ENCODE measurements around the gene SPP1.

Gene SPP1

GRCh38 chr4:88010966-88011365 is 35.5 kb downstream of the SPP1 start:
- H3K79me1 ChIP-seq (replicated peaks; ENCODE audit: low read length, poor library complexity, severe bottlenecking): peaks cover 2% of the 10 kb centered on the region
- H2BK120ac ChIP-seq (ENCODE audit: low read depth, low read length): no peak overlapping the region
- H3K4me2 ChIP-seq (ENCODE audit: low read length, poor library complexity, severe bottlenecking): no peak overlapping the region
- no peak overlapping the region for H4K91ac ChIP-seq (ENCODE audit: low read length)
- no peaks in the 10 kb centered on the region for H3K9me3 ChIP-seq (ENCODE audit: control insufficient read depth, low read length)
- no peak overlapping the region for H2BK15ac ChIP-seq (ENCODE audit: low read depth, poor library complexity, severe bottlenecking)
- no peak overlapping the region for H2BK5ac ChIP-seq (ENCODE audit: low read depth, low read length, poor library complexity, severe bottlenecking)
- no peak overlapping the region for H3K4ac ChIP-seq (ENCODE audit: low read depth in 1 of 2, low read length in 2 of 2)
- peaks cover 4% of the 10 kb centered on the region for H3K4me1 ChIP-seq (ENCODE audit: control insufficient read depth, insufficient read depth, low read depth, low read length)
- H3K27ac ChIP-seq (ENCODE audit: low read length, poor library complexity, severe bottlenecking): peak overlapping the region; percentile 2
- H3K4me3 ChIP-seq (ENCODE audit: insufficient read depth in 1 of 2, low read depth in 1 of 2, low read length in 2 of 2): peak overlapping the region in 1 of 2 experiments; percentile 89
- no peak overlapping the region for H4K8ac ChIP-seq (ENCODE audit: low read length)
- H3K36me3 ChIP-seq (ENCODE audit: control insufficient read depth in 1 of 2, insufficient read depth in 2 of 2, low read depth in 1 of 2, low read length in 2 of 2): no peaks in the 10 kb centered on the region
- WGBS: no CpG with 5 or more reads among the region's 2 CpGs
- no peak overlapping the region for H3K23ac ChIP-seq (ENCODE audit: low read length in 2 of 2)
- no peak overlapping the region for H2AK5ac ChIP-seq (ENCODE audit: low read length, severe bottlenecking)
- H3K14ac ChIP-seq (ENCODE audit: low read length in 2 of 2): no peak overlapping the region
- no peak overlapping the region for H2AFZ ChIP-seq (ENCODE audit: low read depth, low read length)
- DNase-seq: no peak
- no peaks in the 10 kb centered on the region for H3K27me3 ChIP-seq (ENCODE audit: control insufficient read depth in 1 of 2, insufficient read depth in 1 of 2, low read length in 2 of 2)
- H3K9ac ChIP-seq (ENCODE audit: low read length): peak overlapping the region; percentile 90
- no peak overlapping the region for H2BK12ac ChIP-seq (ENCODE audit: low read length in 2 of 2)
- no peak overlapping the region for H3K18ac ChIP-seq (ENCODE audit: low read depth in 1 of 2, low read length in 2 of 2)

- no peaks in the 10 kb centered on the region for H3K27me3 ChIP-seq (ENCODE audit: control insufficient read depth in 1 of 2, insufficient read depth in 1 of 2, low read length in 2 of 2)
- no peak overlapping the region for H4K8ac ChIP-seq (ENCODE audit: low read length)
- H3K4me3 ChIP-seq (ENCODE audit: insufficient read depth in 1 of 2, low read depth in 1 of 2, low read length in 2 of 2): no peak overlapping the region
- no peak overlapping the region for H2BK5ac ChIP-seq (ENCODE audit: low read depth, low read length, poor library complexity, severe bottlenecking)
- H3K79me1 ChIP-seq (replicated peaks; ENCODE audit: low read length, poor library complexity, severe bottlenecking): peaks cover 2% of the 10 kb centered on the region
- H2BK15ac ChIP-seq (ENCODE audit: low read depth, poor library complexity, severe bottlenecking): no peak overlapping the region
- no peak overlapping the region for H2BK12ac ChIP-seq (ENCODE audit: low read length in 2 of 2)
- H3K27ac ChIP-seq (ENCODE audit: low read length, poor library complexity, severe bottlenecking): no peak overlapping the region
- no peak overlapping the region for H3K23ac ChIP-seq (ENCODE audit: low read length in 2 of 2)
- no peak overlapping the region for H4K91ac ChIP-seq (ENCODE audit: low read length)
- no peak overlapping the region for H3K4ac ChIP-seq (ENCODE audit: low read depth in 1 of 2, low read length in 2 of 2)
- no peak overlapping the region for H3K4me2 ChIP-seq (ENCODE audit: low read length, poor library complexity, severe bottlenecking)
- no peak overlapping the region for H3K14ac ChIP-seq (ENCODE audit: low read length in 2 of 2)
- peaks cover 13% of the 10 kb centered on the region for H3K4me1 ChIP-seq (ENCODE audit: control insufficient read depth, insufficient read depth, low read depth, low read length)
- H3K18ac ChIP-seq (ENCODE audit: low read depth in 1 of 2, low read length in 2 of 2): no peak overlapping the region
- WGBS: 100% methylated on average over 1 of the region's 3 CpGs
- no peaks in the 10 kb centered on the region for H3K9me3 ChIP-seq (ENCODE audit: control insufficient read depth, low read length)
- no peak overlapping the region for H3K9ac ChIP-seq (ENCODE audit: low read length)
- no peak for DNase-seq
- no peak overlapping the region for H2BK120ac ChIP-seq (ENCODE audit: low read depth, low read length)
- H2AK5ac ChIP-seq (ENCODE audit: low read length, severe bottlenecking): no peak overlapping the region
- no peaks in the 10 kb centered on the region for H3K36me3 ChIP-seq (ENCODE audit: control insufficient read depth in 1 of 2, insufficient read depth in 2 of 2, low read depth in 1 of 2, low read length in 2 of 2)
- H2AFZ ChIP-seq (ENCODE audit: low read depth, low read length): no peak overlapping the region
Observed at GRCh38 chr4:88012647-88013046, 37.1 kb downstream of the SPP1 start.

- Histone ChIP-seq H3K27me3 (ENCODE audit: control insufficient read depth in 1 of 2, insufficient read depth in 1 of 2, low read length in 2 of 2) (no peaks in the 10 kb centered on the region), H4K91ac (ENCODE audit: low read length) (no peak overlapping the region), H3K23ac (ENCODE audit: low read length in 2 of 2) (no peak overlapping the region), H2AFZ (ENCODE audit: low read depth, low read length) (no peak overlapping the region), H3K18ac (ENCODE audit: low read depth in 1 of 2, low read length in 2 of 2) (no peak overlapping the region), H2BK120ac (ENCODE audit: low read depth, low read length) (no peak overlapping the region), H3K4me1 (ENCODE audit: control insufficient read depth, insufficient read depth, low read depth, low read length) (peaks cover 15% of the 10 kb centered on the region), H3K36me3 (ENCODE audit: control insufficient read depth in 1 of 2, insufficient read depth in 2 of 2, low read depth in 1 of 2, low read length in 2 of 2) (no peaks in the 10 kb centered on the region), H3K79me1 (replicated peaks; ENCODE audit: low read length, poor library complexity, severe bottlenecking) (peaks cover 2% of the 10 kb centered on the region), H3K9me3 (ENCODE audit: control insufficient read depth, low read length) (no peaks in the 10 kb centered on the region), H3K4ac (ENCODE audit: low read depth in 1 of 2, low read length in 2 of 2) (no peak overlapping the region), H2BK15ac (ENCODE audit: low read depth, poor library complexity, severe bottlenecking) (no peak overlapping the region), H2BK5ac (ENCODE audit: low read depth, low read length, poor library complexity, severe bottlenecking) (no peak overlapping the region), H3K14ac (ENCODE audit: low read length in 2 of 2) (no peak overlapping the region), H2AK5ac (ENCODE audit: low read length, severe bottlenecking) (peak overlapping the region; percentile 91), H3K9ac (ENCODE audit: low read length) (no peak overlapping the region), H2BK12ac (ENCODE audit: low read length in 2 of 2) (peak overlapping the region in 1 of 2 experiments; percentile 87), H3K4me2 (ENCODE audit: low read length, poor library complexity, severe bottlenecking) (no peak overlapping the region), H3K27ac (ENCODE audit: low read length, poor library complexity, severe bottlenecking) (peak overlapping the region; percentile 90), H3K4me3 (ENCODE audit: insufficient read depth in 1 of 2, low read depth in 1 of 2, low read length in 2 of 2) (no peak overlapping the region), H4K8ac (ENCODE audit: low read length) (no peak overlapping the region)
- no peak for DNase-seq
- WGBS: 100% methylated on average over 2 of the region's 3 CpGs
Observed at GRCh38 chr4:88014386-88014905, 38.9 kb downstream of the SPP1 start.

- Histone ChIP-seq H4K8ac (ENCODE audit: low read length) (peak overlapping the region; percentile 45), H2BK120ac (ENCODE audit: low read depth, low read length) (no peak overlapping the region), H3K18ac (ENCODE audit: low read depth in 1 of 2, low read length in 2 of 2) (peak overlapping the region in 1 of 2 experiments; percentile 90), H4K91ac (ENCODE audit: low read length) (peak overlapping the region; percentile 88), H3K14ac (ENCODE audit: low read length in 2 of 2) (peak overlapping the region in 1 of 2 experiments; percentile 65), H3K23ac (ENCODE audit: low read length in 2 of 2) (no peak overlapping the region), H3K79me1 (replicated peaks; ENCODE audit: low read length, poor library complexity, severe bottlenecking) (peaks cover 7% of the 10 kb centered on the region), H3K9me3 (ENCODE audit: control insufficient read depth, low read length) (no peaks in the 10 kb centered on the region), H3K4me2 (ENCODE audit: low read length, poor library complexity, severe bottlenecking) (peak overlapping the region; percentile 49), H2BK12ac (ENCODE audit: low read length in 2 of 2) (peak overlapping the region in 1 of 2 experiments; percentile 96), H3K4ac (ENCODE audit: low read depth in 1 of 2, low read length in 2 of 2) (peak overlapping the region in 1 of 2 experiments; percentile 87), H2AK5ac (ENCODE audit: low read length, severe bottlenecking) (no peak overlapping the region), H2AFZ (ENCODE audit: low read depth, low read length) (no peak overlapping the region), H3K4me3 (ENCODE audit: insufficient read depth in 1 of 2, low read depth in 1 of 2, low read length in 2 of 2) (no peak overlapping the region), H3K9ac (ENCODE audit: low read length) (no peak overlapping the region), H2BK15ac (ENCODE audit: low read depth, poor library complexity, severe bottlenecking) (no peak overlapping the region), H3K4me1 (ENCODE audit: control insufficient read depth, insufficient read depth, low read depth, low read length) (peaks cover 15% of the 10 kb centered on the region), H3K36me3 (ENCODE audit: control insufficient read depth in 1 of 2, insufficient read depth in 2 of 2, low read depth in 1 of 2, low read length in 2 of 2) (peaks cover 0 to 11% of the 10 kb centered on the region in 2 experiments), H2BK5ac (ENCODE audit: low read depth, low read length, poor library complexity, severe bottlenecking) (no peak overlapping the region), H3K27me3 (ENCODE audit: control insufficient read depth in 1 of 2, insufficient read depth in 1 of 2, low read length in 2 of 2) (no peaks in the 10 kb centered on the region), H3K27ac (ENCODE audit: low read length, poor library complexity, severe bottlenecking) (peak overlapping the region; percentile 90)
- WGBS: 82% methylated on average over 10 of the region's 10 CpGs
- no peak for DNase-seq
Observed at GRCh38 chr4:88015659-88016295, 40.3 kb downstream of the SPP1 start.

Data from mesenchymal stem cell (in vitro differentiated cells and primary cell).